Neural cell (in vitro differentiated cells): ENCODE measurements around the gene BICC1. TPM values are rescaled to one million over a fixed set of nuclear protein-coding genes. Genes with fewer than 3 reads are reported as not detected.

ENCODE experiments used
- H2AFZ ChIP-seq: fragments of 200-600, 300-800 bp; sonication (generic), shearing (Covaris generic); 2 replicates; pipeline ENCODE4 v1.6.0; 2014; ENCODE audit warnings: low read depth, mild to moderate bottlenecking, antibody characterized with exemption, low read length, moderate library complexity
- H3F3A ChIP-seq: fragments of 200-600 bp; shearing (Covaris generic); 2 replicates; pipeline ENCODE4 v1.6.1; 2016; ENCODE audit warnings: mild to moderate bottlenecking, moderate library complexity, mixed read lengths, antibody characterized with exemption, low read length; ENCODE audit not compliant: insufficient read depth, poor library complexity, severe bottlenecking
- H3K27ac ChIP-seq: fragments of 200-600, 300-800 bp; sonication (generic), shearing (Covaris generic); 2 replicates; pipeline ENCODE4 v1.5.1; 2014; ENCODE audit warnings: mild to moderate bottlenecking, low read length, moderate library complexity
- H3K27me3 ChIP-seq: fragments of 300-800, 200-600 bp; sonication (generic), shearing (Covaris generic); 2 replicates; pipeline ENCODE4 v1.6.0; 2014; ENCODE audit warnings: mild to moderate bottlenecking, low read depth, low read length, moderate library complexity; ENCODE audit not compliant: insufficient read depth
- H3K36me3 ChIP-seq: fragments of 300-800, 200-600 bp; sonication (generic), shearing (Covaris generic); 2 replicates; pipeline ENCODE4 v1.5.1; 2014; ENCODE audit warnings: mild to moderate bottlenecking, antibody characterized with exemption, low read length, moderate library complexity; ENCODE audit not compliant: insufficient read depth
- H3K4me2 ChIP-seq: fragments of 300-800, 200-600 bp; sonication (generic), shearing (Covaris generic); 2 replicates; pipeline ENCODE4 v1.6.0; 2014; ENCODE audit warnings: mild to moderate bottlenecking, low read length
- H3K4me3 ChIP-seq: fragments of 300-800, 200-600 bp; sonication (generic), shearing (Covaris generic); 2 replicates; pipeline ENCODE4 v1.5.1; 2014; ENCODE audit warnings: mild to moderate bottlenecking, low read length, moderate library complexity
- H3K79me2 ChIP-seq: fragments of 200-600 bp; shearing (Covaris generic); replicated peaks from 2 replicates; pipeline ENCODE4 v1.6.0; 2014; ENCODE audit warnings: mild to moderate bottlenecking, low read length, moderate library complexity; ENCODE audit not compliant: insufficient read depth
- H3K9ac ChIP-seq: fragments of 300-800, 200-600 bp; sonication (generic), shearing (Covaris generic); 2 replicates; pipeline ENCODE4 v1.6.1; 2016; ENCODE audit warnings: mild to moderate bottlenecking, low read length, mixed read lengths
- H3K9me2 ChIP-seq: fragments of 200-600 bp; shearing (Covaris generic); 2 replicates; pipeline ENCODE4 v1.6.1; 2016; ENCODE audit warnings: mild to moderate bottlenecking, low read length, mixed read lengths; ENCODE audit not compliant: insufficient read depth
- H3K9me3 ChIP-seq: fragments of 200-600, 300-800 bp; sonication (generic), shearing (Covaris generic); 2 replicates; pipeline ENCODE4 v1.6.1; 2016; ENCODE audit warnings: mild to moderate bottlenecking, mixed run types, low read length, moderate library complexity, mixed read lengths
- H4K20me1 ChIP-seq: fragments of 200-600 bp; shearing (Covaris generic); 2 replicates; pipeline ENCODE4 v1.6.1; 2016; ENCODE audit warnings: mild to moderate bottlenecking, mixed run types; ENCODE audit not compliant: insufficient read depth
- CTCF ChIP-seq: fragments of 450-650 bp; IDR thresholded peaks from 2 replicates; pipeline ENCODE4 v1.5.1; 2014; ENCODE audit warnings: antibody characterized with exemption, mild to moderate bottlenecking, moderate library complexity; ENCODE audit not compliant: poor library complexity, severe bottlenecking
- EP300 ChIP-seq: fragments of 450-650 bp; conservative IDR thresholded peaks from 2 replicates; pipeline ENCODE4 v1.6.1; 2014; ENCODE audit warnings: antibody characterized with exemption, mild to moderate bottlenecking, moderate library complexity; ENCODE audit not compliant: poor library complexity, severe bottlenecking
- EZH2 ChIP-seq: fragments of 200-600, 300-800 bp; shearing (Covaris generic), sonication (generic); IDR thresholded peaks from 2 replicates; pipeline ENCODE4 v1.6.1; 2014; ENCODE audit warnings: antibody characterized with exemption, low read length, borderline replicate concordance, mild to moderate bottlenecking; ENCODE audit not compliant: insufficient read depth, poor library complexity, severe bottlenecking
- MXI1 ChIP-seq: fragments of 450-650 bp; conservative IDR thresholded peaks from 2 replicates; pipeline ENCODE4 v1.6.1; 2014; ENCODE audit warnings: antibody characterized with exemption, mild to moderate bottlenecking; ENCODE audit not compliant: poor library complexity, severe bottlenecking
- POLR2AphosphoS5 ChIP-seq: IDR thresholded peaks from 2 replicates; pipeline ENCODE4 v1.6.1; 2012
- RAD21 ChIP-seq: fragments of 450-650 bp; conservative IDR thresholded peaks from 2 replicates; pipeline ENCODE4 v1.6.1; 2014; ENCODE audit warnings: antibody characterized with exemption, mild to moderate bottlenecking, moderate library complexity
- REST ChIP-seq: IDR thresholded peaks from 2 replicates; pipeline ENCODE4 v1.6.1; 2012; ENCODE audit warnings: borderline replicate concordance
- SMC3 ChIP-seq: fragments of 450-650 bp; conservative IDR thresholded peaks from 2 replicates; pipeline ENCODE4 v1.6.1; 2014; ENCODE audit warnings: antibody characterized with exemption, mild to moderate bottlenecking, moderate library complexity; ENCODE audit not compliant: poor library complexity
- TAF1 ChIP-seq: IDR thresholded peaks from 2 replicates; pipeline ENCODE4 v1.6.1; 2012; ENCODE audit warnings: low read depth
- polyA plus RNA-seq: library from polyadenylated mRNA; depleted of rRNA; stranded (reverse); fragments of >200 nt; gene quantifications from 2 replicates; pipeline ENCODE4 v1.2.3, GENCODE V29; 2014

BICC1 gene
- polyA plus RNA-seq, 1 donor from 2014 or later = 7.6 TPM

- Histone ChIP-seq H3K36me3 (no peaks in the 10 kb centered on the region), H3K4me2 (no peak overlapping the region), H3K4me3 (no peak overlapping the region), H2AFZ (no peak overlapping the region), H4K20me1 (no peaks in the 10 kb centered on the region), H3K9me3 (no peaks in the 10 kb centered on the region), H3K9me2 (no peaks in the 10 kb centered on the region), H3K9ac (no peak overlapping the region), H3K27ac (no peak overlapping the region), H3F3A (no peaks in the 10 kb centered on the region), H3K27me3 (no peaks in the 10 kb centered on the region), H3K79me2 (no peaks in the 10 kb centered on the region)
- TF ChIP-seq REST = no peak
- TF ChIP-seq TAF1 = no peak
- TF ChIP-seq CTCF = no peak
- TF ChIP-seq SMC3 = no peak
- TF ChIP-seq EP300 = no peak
- TF ChIP-seq POLR2AphosphoS5 = no peak
- TF ChIP-seq RAD21 = no peak
- TF ChIP-seq EZH2 = no peak
- TF ChIP-seq MXI1 = no peak
These were observed 307.7 kb downstream of the BICC1 start for GRCh38 chr10:58820386-58820785.

GRCh38 chr10:58820861-58821751, 308.4 kb downstream of the BICC1 start:
- Histone ChIP-seq H4K20me1 (no peaks in the 10 kb centered on the region), H3K4me2 (no peak overlapping the region), H2AFZ (no peak overlapping the region), H3K27ac (no peak overlapping the region), H3K27me3 (no peaks in the 10 kb centered on the region), H3K9me3 (no peaks in the 10 kb centered on the region), H3K36me3 (no peaks in the 10 kb centered on the region), H3K4me3 (no peak overlapping the region), H3K9me2 (no peaks in the 10 kb centered on the region), H3F3A (no peaks in the 10 kb centered on the region), H3K79me2 (no peaks in the 10 kb centered on the region), H3K9ac (no peak overlapping the region)
- TF ChIP-seq MXI1 (no peak), SMC3 (no peak), POLR2AphosphoS5 (no peak), RAD21 (no peak), CTCF (no peak), TAF1 (no peak), REST (no peak), EP300 (no peak), EZH2 (no peak)
